ENCODE data around the gene RACK1.

DNA sequence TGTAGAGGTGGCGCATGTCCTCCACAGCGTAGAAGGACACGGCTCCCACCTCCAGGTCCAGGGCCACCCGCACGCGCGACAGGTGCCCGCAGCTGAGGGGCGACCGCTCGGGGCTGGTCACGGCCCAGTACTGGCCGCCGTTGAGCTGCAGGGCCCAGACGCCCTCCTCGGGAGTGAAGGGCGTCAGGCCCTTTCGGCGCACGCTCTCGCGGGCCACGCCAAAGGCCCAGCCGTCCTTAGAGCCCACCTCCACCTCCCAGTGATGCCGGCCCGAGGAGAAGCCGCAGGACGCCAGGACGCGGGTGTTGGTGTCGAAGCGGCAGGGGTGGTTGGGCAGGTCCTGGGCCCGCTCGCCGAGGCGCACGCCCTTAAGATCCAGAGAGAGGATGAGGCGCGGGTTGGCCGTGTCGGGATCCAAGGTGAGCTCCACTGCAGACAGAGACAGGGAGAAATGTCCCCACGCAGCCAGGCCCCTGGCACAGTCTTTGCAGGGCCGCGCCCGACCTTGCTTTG is 48.4 kb downstream of the RACK1 start:
- TF ChIP-seq, protein P1, sequence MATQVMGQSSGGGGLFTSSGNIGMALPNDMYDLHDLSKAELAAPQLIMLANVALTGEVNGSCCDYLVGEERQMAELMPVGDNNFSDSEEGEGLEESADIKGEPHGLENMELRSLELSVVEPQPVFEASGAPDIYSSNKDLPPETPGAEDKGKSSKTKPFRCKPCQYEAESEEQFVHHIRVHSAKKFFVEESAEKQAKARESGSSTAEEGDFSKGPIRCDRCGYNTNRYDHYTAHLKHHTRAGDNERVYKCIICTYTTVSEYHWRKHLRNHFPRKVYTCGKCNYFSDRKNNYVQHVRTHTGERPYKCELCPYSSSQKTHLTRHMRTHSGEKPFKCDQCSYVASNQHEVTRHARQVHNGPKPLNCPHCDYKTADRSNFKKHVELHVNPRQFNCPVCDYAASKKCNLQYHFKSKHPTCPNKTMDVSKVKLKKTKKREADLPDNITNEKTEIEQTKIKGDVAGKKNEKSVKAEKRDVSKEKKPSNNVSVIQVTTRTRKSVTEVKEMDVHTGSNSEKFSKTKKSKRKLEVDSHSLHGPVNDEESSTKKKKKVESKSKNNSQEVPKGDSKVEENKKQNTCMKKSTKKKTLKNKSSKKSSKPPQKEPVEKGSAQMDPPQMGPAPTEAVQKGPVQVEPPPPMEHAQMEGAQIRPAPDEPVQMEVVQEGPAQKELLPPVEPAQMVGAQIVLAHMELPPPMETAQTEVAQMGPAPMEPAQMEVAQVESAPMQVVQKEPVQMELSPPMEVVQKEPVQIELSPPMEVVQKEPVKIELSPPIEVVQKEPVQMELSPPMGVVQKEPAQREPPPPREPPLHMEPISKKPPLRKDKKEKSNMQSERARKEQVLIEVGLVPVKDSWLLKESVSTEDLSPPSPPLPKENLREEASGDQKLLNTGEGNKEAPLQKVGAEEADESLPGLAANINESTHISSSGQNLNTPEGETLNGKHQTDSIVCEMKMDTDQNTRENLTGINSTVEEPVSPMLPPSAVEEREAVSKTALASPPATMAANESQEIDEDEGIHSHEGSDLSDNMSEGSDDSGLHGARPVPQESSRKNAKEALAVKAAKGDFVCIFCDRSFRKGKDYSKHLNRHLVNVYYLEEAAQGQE (IDR thresholded peaks at IDR 0.05; ENCODE audit: low read depth), result no peak
- TF ChIP-seq, protein P2, sequence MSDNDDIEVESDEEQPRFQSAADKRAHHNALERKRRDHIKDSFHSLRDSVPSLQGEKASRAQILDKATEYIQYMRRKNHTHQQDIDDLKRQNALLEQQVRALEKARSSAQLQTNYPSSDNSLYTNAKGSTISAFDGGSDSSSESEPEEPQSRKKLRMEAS (IDR thresholded peaks at IDR 0.05), result no peak
- TF ChIP-seq YY1 (IDR thresholded peaks at IDR 0.05; ENCODE audit: low read depth) (no peak), NFIC (IDR thresholded peaks at IDR 0.05) (no peak), FOXM1 (IDR thresholded peaks at IDR 0.05; ENCODE audit: borderline replicate concordance, low read depth) (no peak), TAF1 (IDR thresholded peaks at IDR 0.05; ENCODE audit: low read depth) (no peak), CEBPB (IDR thresholded peaks at IDR 0.05) (no peak), RAD21 (IDR thresholded peaks at IDR 0.05; ENCODE audit: low read depth) (no peak), EP300 (IDR thresholded peaks at IDR 0.05; ENCODE audit: borderline replicate concordance) (no peak), ZBTB7A (IDR thresholded peaks at IDR 0.05; ENCODE audit: low read depth) (no peak), TCF12 (IDR thresholded peaks at IDR 0.05; ENCODE audit: low read depth) (no peak), TEAD4 (IDR thresholded peaks at IDR 0.05) (no peak)
- TF ChIP-seq, protein P3, sequence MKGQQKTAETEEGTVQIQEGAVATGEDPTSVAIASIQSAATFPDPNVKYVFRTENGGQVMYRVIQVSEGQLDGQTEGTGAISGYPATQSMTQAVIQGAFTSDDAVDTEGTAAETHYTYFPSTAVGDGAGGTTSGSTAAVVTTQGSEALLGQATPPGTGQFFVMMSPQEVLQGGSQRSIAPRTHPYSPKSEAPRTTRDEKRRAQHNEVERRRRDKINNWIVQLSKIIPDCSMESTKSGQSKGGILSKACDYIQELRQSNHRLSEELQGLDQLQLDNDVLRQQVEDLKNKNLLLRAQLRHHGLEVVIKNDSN (IDR thresholded peaks at IDR 0.05), result no peak
